Esophagus muscularis mucosa (tissue), 4 donors: ENCODE data around the gene ZNF584. TPM values are rescaled to one million over a fixed set of nuclear protein-coding genes. Genes with fewer than 3 reads are reported as not detected.

Experiments used
- DNase-seq: peaks from one replicate; pipeline ENCODE4 v3.0.0-alpha.2; 2017; ENCODE audit errors: extremely low spot score
- H3K27ac ChIP-seq, 4 donors: fragments of 200-600 bp; sonication (generic); replicated peaks in 1 of 4; 1 replicate in 3 of 4; 2 replicates in 1 of 4; pipeline ENCODE4 v1.5.1; 2016 to 2019; ENCODE audit warnings: mild to moderate bottlenecking in 1 of 4
- H3K27me3 ChIP-seq, 4 donors: fragments of 200-600 bp; sonication (generic); one replicate each; pipeline versions ENCODE4 v1.5.1 to v1.6.0; 2016 to 2019
- H3K36me3 ChIP-seq, 4 donors: fragments of 200-600 bp; sonication (generic); one replicate each; pipeline ENCODE4 v1.5.1; 2016 to 2019
- H3K4me1 ChIP-seq, 4 donors: fragments of 200-600 bp; sonication (generic); one replicate each; pipeline ENCODE4 v1.5.1; 2016 to 2019
- H3K4me3 ChIP-seq, 4 donors: fragments of 200-600 bp; sonication (generic); 1 replicate in 2 of 4; 2 replicates in 2 of 4; pipeline ENCODE4 v1.5.1; 2016 to 2019; ENCODE audit warnings: mild to moderate bottlenecking in 4 of 4, moderate library complexity in 1 of 4
- H3K9me3 ChIP-seq, 4 donors: fragments of 200-600 bp; sonication (generic); 1 replicate in 3 of 4; 2 replicates in 1 of 4; pipeline ENCODE4 v1.5.1; 2016 to 2019
- EP300 ChIP-seq: sonication (generic); formaldehyde crosslinking; IDR thresholded peaks from one replicate; pipeline ENCODE4 v1.6.1; 2017; ENCODE audit warnings: antibody characterized with exemption
- POLR2A ChIP-seq: fragments of 450-650 bp; IDR thresholded peaks from one replicate; pipeline ENCODE4 v1.6.1; 2017; ENCODE audit warnings: antibody characterized with exemption, moderate library complexity, mild to moderate bottlenecking, low read depth
- POLR2AphosphoS5 ChIP-seq, 2 donors: sonication (generic); formaldehyde crosslinking; IDR thresholded peaks; one replicate each; pipeline ENCODE4 v1.6.1; 2017; ENCODE audit warnings: antibody characterized with exemption in 2 of 2
- WGBS: methylation state at CpG from one replicate; pipeline ENCODE4 v1.1.5; 2018; 5-methylcytosine and 5-hydroxymethylcytosine counted together
- intact Hi-C: fragments of 100-400 bp; cut with DNase I; formaldehyde crosslinking; loops from one replicate; pipeline ENCODE4 v1.15.1; 2023
- total RNA-seq, 4 donors: library from RNA; depleted of rRNA; stranded (reverse); fragments of >200 nt; gene quantifications; one replicate each; pipeline versions ENCODE4 v1.1.0 to v1.2.1, GENCODE V29; 2016
- TF ChIP-seq, protein P1 (sequence below), 3 experiments: fragments of 200-600 bp in 2 of 3; fragments of 450-650 bp in 1 of 3; sonication (generic) in 2 of 3; IDR thresholded peaks; one replicate each; pipeline ENCODE4 v1.5.1; 2017 to 2019; ENCODE audit warnings: antibody characterized with exemption in 3 of 3, mild to moderate bottlenecking in 2 of 3, moderate library complexity in 1 of 3

ZNF584 gene
- total RNA-seq, 4 donors from 2014 or later = 11.6 to 24.2 (median 18.9) TPM

DNA sequence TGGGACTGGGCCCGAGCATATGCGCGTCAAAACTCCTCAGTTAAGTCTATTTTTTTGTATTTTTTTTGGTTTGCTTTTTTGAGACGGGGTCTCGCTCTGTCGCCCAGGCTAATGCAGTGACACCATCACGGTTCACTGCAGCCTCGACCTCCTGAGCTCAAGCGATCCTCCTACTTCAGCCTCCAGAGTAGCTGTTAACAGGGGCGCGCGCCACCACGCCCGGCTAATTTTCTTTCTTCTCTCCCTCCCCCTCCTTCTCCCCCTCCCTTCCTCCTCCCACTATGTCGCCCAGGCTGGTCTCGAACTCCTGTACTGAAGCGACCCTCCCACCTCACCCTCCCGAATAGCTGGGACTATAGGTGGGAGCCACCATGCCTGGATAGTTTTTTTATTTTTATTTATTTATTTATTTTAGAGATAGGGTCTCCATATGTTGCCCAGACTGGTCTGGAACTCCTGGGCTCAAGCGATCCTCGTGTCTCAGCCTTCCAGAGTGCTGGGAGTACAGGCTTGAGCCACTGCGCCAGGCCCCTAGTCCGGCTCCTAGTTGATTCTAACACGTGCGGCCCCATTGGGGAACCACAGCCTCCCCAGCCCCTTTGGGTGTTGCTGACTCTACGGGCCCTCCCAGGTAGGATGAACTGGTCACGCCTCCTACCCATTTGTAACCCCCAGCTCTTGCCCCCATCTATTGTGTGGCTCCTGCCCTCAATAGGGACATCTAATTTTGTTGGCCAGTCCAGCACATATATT lies 26.8 kb upstream of the ZNF584 start:
- H3K9me3 ChIP-seq = no peaks in the 10 kb centered on the region
- peak overlapping the region; percentile 91 to 96 (median 94) for H3K27ac ChIP-seq
- H3K36me3 ChIP-seq = no peaks in the 10 kb centered on the region
- H3K4me3 ChIP-seq = peak overlapping the region; percentile 75 to 99 (median 90)
- no peak for DNase-seq
- intact Hi-C loops = no loop called here
- WGBS = 34% methylated on average over 26 of the region's 26 CpGs
- H3K4me1 ChIP-seq = peaks cover 32 to 53% (median 37%) of the 10 kb centered on the region in 4 donors
- peaks cover 0 to 5% (median 0%) of the 10 kb centered on the region in 4 donors for H3K27me3 ChIP-seq
- TF ChIP-seq POLR2A = no peak
- TF ChIP-seq EP300 = no peak
- TF ChIP-seq POLR2AphosphoS5 (IDR thresholded peaks at IDR 0.05) = no peak
- TF ChIP-seq, protein P1, sequence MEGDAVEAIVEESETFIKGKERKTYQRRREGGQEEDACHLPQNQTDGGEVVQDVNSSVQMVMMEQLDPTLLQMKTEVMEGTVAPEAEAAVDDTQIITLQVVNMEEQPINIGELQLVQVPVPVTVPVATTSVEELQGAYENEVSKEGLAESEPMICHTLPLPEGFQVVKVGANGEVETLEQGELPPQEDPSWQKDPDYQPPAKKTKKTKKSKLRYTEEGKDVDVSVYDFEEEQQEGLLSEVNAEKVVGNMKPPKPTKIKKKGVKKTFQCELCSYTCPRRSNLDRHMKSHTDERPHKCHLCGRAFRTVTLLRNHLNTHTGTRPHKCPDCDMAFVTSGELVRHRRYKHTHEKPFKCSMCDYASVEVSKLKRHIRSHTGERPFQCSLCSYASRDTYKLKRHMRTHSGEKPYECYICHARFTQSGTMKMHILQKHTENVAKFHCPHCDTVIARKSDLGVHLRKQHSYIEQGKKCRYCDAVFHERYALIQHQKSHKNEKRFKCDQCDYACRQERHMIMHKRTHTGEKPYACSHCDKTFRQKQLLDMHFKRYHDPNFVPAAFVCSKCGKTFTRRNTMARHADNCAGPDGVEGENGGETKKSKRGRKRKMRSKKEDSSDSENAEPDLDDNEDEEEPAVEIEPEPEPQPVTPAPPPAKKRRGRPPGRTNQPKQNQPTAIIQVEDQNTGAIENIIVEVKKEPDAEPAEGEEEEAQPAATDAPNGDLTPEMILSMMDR (IDR thresholded peaks at IDR 0.05) = no peak

DNA sequence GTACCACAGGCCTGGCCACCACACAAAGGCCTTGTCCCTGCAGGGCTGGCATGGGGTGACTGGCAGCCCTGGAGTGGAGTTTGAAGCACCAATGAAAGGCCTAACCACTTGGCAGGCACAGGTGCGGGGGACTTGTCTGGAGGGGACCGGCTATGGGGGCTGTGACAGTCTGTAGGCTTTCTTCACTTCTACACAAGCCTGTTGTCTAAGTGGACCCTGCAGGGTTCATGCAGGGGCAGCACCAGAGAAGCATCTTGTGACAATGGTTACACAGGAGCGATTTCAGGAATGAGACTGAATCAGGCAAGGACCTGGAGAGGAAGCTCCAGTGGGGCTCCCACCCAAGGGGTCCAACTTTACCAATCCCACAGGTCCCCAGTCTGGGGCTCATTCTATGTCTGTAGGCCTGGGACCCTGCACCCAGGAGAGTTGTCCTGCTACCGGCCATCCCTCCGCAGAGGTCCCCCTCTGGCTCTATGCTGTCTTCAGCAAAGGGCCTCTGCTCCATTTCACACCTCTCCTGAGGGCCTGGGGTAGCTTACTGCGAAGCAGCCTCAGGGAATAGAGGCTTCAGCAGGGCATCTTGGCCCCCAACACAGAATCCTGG lies 25.3 kb upstream of the ZNF584 start:
- intact Hi-C loops = no loop called here
- peaks cover 0 to 5% (median 0%) of the 10 kb centered on the region in 4 donors for H3K27me3 ChIP-seq
- H3K4me3 ChIP-seq = no peak overlapping the region
- no peaks in the 10 kb centered on the region for H3K9me3 ChIP-seq
- WGBS = 94% methylated on average over 3 of the region's 6 CpGs
- peaks cover 0 to 2% (median under 1%) of the 10 kb centered on the region in 4 donors for H3K36me3 ChIP-seq
- DNase-seq = no peak
- H3K4me1 ChIP-seq = peaks cover 39 to 59% (median 44%) of the 10 kb centered on the region in 4 donors
- no peak for TF ChIP-seq POLR2AphosphoS5 (IDR thresholded peaks at IDR 0.05)
- H3K27ac ChIP-seq = no peak overlapping the region

- Histone ChIP-seq H3K27me3 (peaks cover 0 to 5% (median 0%) of the 10 kb centered on the region in 4 donors), H3K4me3 (peak overlapping the region; percentile 75 to 87 (median 80)), H3K4me1 (peaks cover 36 to 66% (median 53%) of the 10 kb centered on the region in 4 donors), H3K27ac (peak overlapping the region; percentile 95 to 99 (median 98)), H3K36me3 (peaks cover 10 to 25% (median 18%) of the 10 kb centered on the region in 4 donors), H3K9me3 (no peaks in the 10 kb centered on the region)
- intact Hi-C loops = no loop called here
- TF ChIP-seq, protein P1 (IDR thresholded peaks at IDR 0.05) = no peak
- no peak for TF ChIP-seq POLR2A
- no peak for TF ChIP-seq EP300
- DNase-seq = no peak
- WGBS = 90% methylated on average over 7 of the region's 9 CpGs
Observed at GRCh38 chr19:58385313-58385890, 23.0 kb upstream of the ZNF584 start.

GRCh38 chr19:58385891-58386575 lies 22.4 kb upstream of the ZNF584 start:
- peak overlapping the region; percentile 95 to 99 (median 98) for H3K27ac ChIP-seq
- TF ChIP-seq, protein P1 (IDR thresholded peaks at IDR 0.05) = no peak
- TF ChIP-seq EP300 (no peak), POLR2AphosphoS5 (IDR thresholded peaks at IDR 0.05) (no peak), POLR2A (no peak)
- H3K27me3 ChIP-seq = no peaks in the 10 kb centered on the region
- 21% methylated on average over 15 of the region's 36 CpGs for WGBS
- H3K9me3 ChIP-seq = no peaks in the 10 kb centered on the region
- H3K4me3 ChIP-seq = peak overlapping the region; percentile 75 to 87 (median 80)
- peaks cover 39 to 67% (median 57%) of the 10 kb centered on the region in 4 donors for H3K4me1 ChIP-seq
- peaks cover 16 to 31% (median 24%) of the 10 kb centered on the region in 4 donors for H3K36me3 ChIP-seq
- intact Hi-C loops = no loop called here
- no peak for DNase-seq
